Keratinocyte (primary cell): ENCODE data around the gene OR10J5. TPM values are rescaled to one million over a fixed set of nuclear protein-coding genes. Genes with fewer than 3 reads are reported as not detected.
"Not testable (repeated sequence)": the region's sequence is repeated elsewhere in the genome, so short reads cannot be mapped to it uniquely, and the experiment has no call there.

Source experiments
- DNase-seq: peaks from one replicate; pipeline ENCODE4 v3.0.0-alpha.2; 2011; ENCODE audit warnings: low read depth, missing footprints, low spot score
- FAIRE-seq: peaks from 2 replicates; lab custom pipeline; 2011; peaks lifted over from hg19 to GRCh38; lab: Jason Lieb, UNC
- H2AFZ ChIP-seq: 2 replicates; pipeline ENCODE4 v1.6.0; 2012; ENCODE audit warnings: low read length, control low read depth, inconsistent platforms; ENCODE audit not compliant: control insufficient read depth
- H3K27ac ChIP-seq: 2 replicates; pipeline ENCODE4 v1.5.1; 2011; ENCODE audit warnings: low read length; ENCODE audit not compliant: control insufficient read depth, insufficient read depth
- H3K27me3 ChIP-seq: 3 replicates; pipeline ENCODE4 v1.6.0; 2011; ENCODE audit warnings: low read length; ENCODE audit not compliant: control insufficient read depth, insufficient read depth; ENCODE audit errors: extremely low read depth
- H3K36me3 ChIP-seq, 2 experiments: 2 replicates in 1 of 2; 3 replicates in 1 of 2; pipeline ENCODE4 v1.5.1; 2011; ENCODE audit warnings: low read length in 2 of 2, mild to moderate bottlenecking in 1 of 2; ENCODE audit not compliant: control insufficient read depth in 2 of 2, insufficient read depth in 2 of 2; ENCODE audit errors: extremely low read depth in 1 of 2
- H3K4me1 ChIP-seq: 3 replicates; pipeline ENCODE4 v1.5.1; 2011; ENCODE audit warnings: low read length; ENCODE audit not compliant: control insufficient read depth, insufficient read depth; ENCODE audit errors: extremely low read depth
- H3K4me2 ChIP-seq: 3 replicates; pipeline ENCODE4 v1.6.0; 2011; ENCODE audit warnings: low read depth, low read length; ENCODE audit not compliant: control insufficient read depth, insufficient read depth; ENCODE audit errors: extremely low read depth
- H3K4me3 ChIP-seq, 3 experiments: fragments of 200-600 bp in 1 of 3; sonication (generic) in 1 of 3; 2 replicates in 2 of 3; 3 replicates in 1 of 3; pipeline ENCODE4 v1.5.1; 2011 to 2016; ENCODE audit warnings: low read length in 3 of 3, mild to moderate bottlenecking in 3 of 3, control low read depth in 2 of 3, inconsistent platforms in 1 of 3, low read depth in 1 of 3, mixed read lengths in 1 of 3, mixed run types in 1 of 3, moderate library complexity in 1 of 3; ENCODE audit not compliant: control insufficient read depth in 2 of 3, insufficient read depth in 2 of 3; ENCODE audit errors: extremely low read depth in 1 of 3
- H3K79me2 ChIP-seq: 2 replicates; pipeline ENCODE4 v1.6.0; 2012; ENCODE audit warnings: low read length; ENCODE audit not compliant: control insufficient read depth, insufficient read depth
- H3K9ac ChIP-seq: 3 replicates; pipeline ENCODE4 v1.6.0; 2011; ENCODE audit warnings: low read length; ENCODE audit not compliant: control insufficient read depth, insufficient read depth; ENCODE audit errors: extremely low read depth
- H3K9me1 ChIP-seq: 3 replicates; pipeline ENCODE4 v1.6.0; 2011; ENCODE audit warnings: low read length; ENCODE audit not compliant: control insufficient read depth, insufficient read depth; ENCODE audit errors: extremely low read depth
- H3K9me3 ChIP-seq: 2 replicates; pipeline ENCODE4 v1.5.1; 2012; ENCODE audit warnings: low read depth, low read length; ENCODE audit not compliant: control insufficient read depth
- H4K20me1 ChIP-seq: 3 replicates; pipeline ENCODE4 v1.6.0; 2011; ENCODE audit warnings: low read length; ENCODE audit not compliant: control insufficient read depth, insufficient read depth; ENCODE audit errors: extremely low read depth
- CTCF ChIP-seq, 3 experiments: IDR thresholded peaks in 1 of 3; conservative IDR thresholded peaks in 1 of 3; optimal IDR thresholded peaks in 1 of 3; 2 replicates in 2 of 3; 3 replicates in 1 of 3; pipeline versions ENCODE3 to v1.5.1; 2011; ENCODE audit warnings: low read length in 3 of 3, mild to moderate bottlenecking in 3 of 3, moderate library complexity in 2 of 3, control low read depth in 1 of 3, inconsistent platforms in 1 of 3; ENCODE audit not compliant: insufficient read depth in 2 of 3; ENCODE audit errors: extremely low read depth in 1 of 3
- EZH2 ChIP-seq: IDR thresholded peaks from one replicate; pipeline ENCODE4 v1.6.1; 2012; ENCODE audit warnings: inconsistent platforms, mild to moderate bottlenecking, low read length, moderate library complexity
- dilution Hi-C: fragments of 300-500 bp; cut with MboI; formaldehyde crosslinking; loops from one replicate; pipeline ENCODE4 v1.7.0; 2020; ENCODE audit warnings: low sequenced_read_pairs; ENCODE audit not compliant: extremely low pct_ligation_motif_present
- polyA plus RNA-seq, 5 experiments: library from polyadenylated mRNA; depleted of rRNA in 3 of 5; stranded (reverse) in 3 of 5; stranded (forward) in 1 of 5; unstranded in 1 of 5; fragments of >200 nt; gene quantifications; 1 replicate in 1 of 5; 2 replicates in 3 of 5; 3 replicates in 1 of 5; pipeline versions ENCODE4 v1.2.1 to v1.2.3, GENCODE V29; 2011 to 2012; ENCODE audit warnings: missing spikeins in 2 of 5, low read depth in 1 of 5, low replicate concordance in 1 of 5

The OR10J5 gene
- polyA plus RNA-seq, 1 donor (not counting 4 experiments of a cell fraction or from before 2014, with no cell fraction given), result not detected

GRCh38 chr1:159505676-159506075 lies 30.1 kb downstream of the OR10J5 start:
- H3K9ac ChIP-seq, result no peak overlapping the region
- DNase-seq, result no peak
- H3K4me1 ChIP-seq, result no peaks in the 10 kb centered on the region
- no peaks in the 10 kb centered on the region for H4K20me1 ChIP-seq
- no peak for TF ChIP-seq CTCF (optimal IDR thresholded peaks at IDR 0.05 in 1 of 3, IDR thresholded peaks at IDR 0.05 in 1 of 3, conservative IDR thresholded peaks at IDR 0.05 in 1 of 3; ENCODE audit: extremely low read depth in 1 of 3, insufficient read depth in 2 of 3, low read length in 3 of 3)
- TF ChIP-seq EZH2, result no peak
- H3K27me3 ChIP-seq, result no peaks in the 10 kb centered on the region
- H3K27ac ChIP-seq, result no peak overlapping the region
- H3K9me1 ChIP-seq, result no peaks in the 10 kb centered on the region
- no peak for FAIRE-seq
- no peaks in the 10 kb centered on the region for H3K36me3 ChIP-seq
- H3K4me3 ChIP-seq, result no peak overlapping the region
- H2AFZ ChIP-seq, result no peak overlapping the region
- no peak overlapping the region for H3K4me2 ChIP-seq
- H3K79me2 ChIP-seq, result no peaks in the 10 kb centered on the region
- dilution Hi-C loops, result no loop called here
- H3K9me3 ChIP-seq, result no peaks in the 10 kb centered on the region

GRCh38 chr1:159501082-159501481 lies 34.7 kb downstream of the OR10J5 start:
- FAIRE-seq (no peak), DNase-seq (no peak)
- no peak overlapping the region for H3K4me2 ChIP-seq
- H4K20me1 ChIP-seq, result no peaks in the 10 kb centered on the region
- H3K27ac ChIP-seq, result no peak overlapping the region
- TF ChIP-seq EZH2, result no peak
- TF ChIP-seq CTCF (optimal IDR thresholded peaks at IDR 0.05 in 1 of 3, IDR thresholded peaks at IDR 0.05 in 1 of 3, conservative IDR thresholded peaks at IDR 0.05 in 1 of 3; ENCODE audit: extremely low read depth in 1 of 3, insufficient read depth in 2 of 3, low read length in 3 of 3), result no peak
- H3K4me1 ChIP-seq, result no peaks in the 10 kb centered on the region
- H3K27me3 ChIP-seq, result no peaks in the 10 kb centered on the region
- H3K4me3 ChIP-seq, result no peak overlapping the region
- no peaks in the 10 kb centered on the region for H3K36me3 ChIP-seq
- dilution Hi-C loops, result no loop called here
- H2AFZ ChIP-seq, result no peak overlapping the region
- H3K9me3 ChIP-seq, result no peaks in the 10 kb centered on the region
- no peaks in the 10 kb centered on the region for H3K9me1 ChIP-seq
- no peak overlapping the region for H3K9ac ChIP-seq
- H3K79me2 ChIP-seq, result no peaks in the 10 kb centered on the region

GRCh38 chr1:159494513-159495210 lies 41.1 kb downstream of the OR10J5 start:
- H3K4me2 ChIP-seq, H3K9me3 ChIP-seq, H3K27me3 ChIP-seq, FAIRE-seq, H2AFZ ChIP-seq, H4K20me1 ChIP-seq, H3K27ac ChIP-seq, H3K36me3 ChIP-seq, H3K9ac ChIP-seq, H3K4me1 ChIP-seq, H3K4me3 ChIP-seq, DNase-seq, dilution Hi-C loops, H3K79me2 ChIP-seq, H3K9me1 ChIP-seq: not testable (repeated sequence)
